HK-2 (cell line): ENCODE data around the gene HES4.

Experiments
- DNase-seq: peaks from one replicate; pipeline ENCODE4 v3.0.0-alpha.2; 2018; ENCODE audit not compliant: unreplicated experiment

The HES4 gene

GRCh38 chr1:999725-1000356 lies at the start of gene HES4:
HES4 (minus strand) TSS chr1:1000097; CDS start chr1:999973, 124 bp downstream.
- peak; percentile 95 for DNase-seq

GRCh38 chr1:1048765-1049164 lies 48.9 kb upstream of the HES4 start:
- no peak for DNase-seq

- DNase-seq, result no peak
These were observed 48.1 kb upstream of the HES4 start for GRCh38 chr1:1047963-1048362.

GRCh38 chr1:1047407-1047806 lies 47.5 kb upstream of the HES4 start:
- DNase-seq, result no peak

- no peak for DNase-seq
These were observed 46.9 kb upstream of the HES4 start for GRCh38 chr1:1046767-1047166.

GRCh38 chr1:1046243-1046642 lies 46.3 kb upstream of the HES4 start:
- no peak for DNase-seq

- no peak for DNase-seq
These were observed 45.2 kb upstream of the HES4 start for GRCh38 chr1:1045129-1045528.

GRCh38 chr1:1044455-1045078 lies 44.7 kb upstream of the HES4 start:
- no peak for DNase-seq

- DNase-seq, result no peak
These were observed 44.0 kb upstream of the HES4 start for GRCh38 chr1:1043921-1044320.

GRCh38 chr1:1043411-1043810 lies 43.5 kb upstream of the HES4 start:
- DNase-seq, result no peak

- no peak for DNase-seq
These were observed 42.9 kb upstream of the HES4 start for GRCh38 chr1:1042835-1043234.

GRCh38 chr1:1041873-1042272 lies 42.0 kb upstream of the HES4 start:
- DNase-seq, result no peak

GRCh38 chr1:1041092-1041523 lies 41.2 kb upstream of the HES4 start:
- no peak for DNase-seq

- no peak for DNase-seq
These were observed 40.4 kb upstream of the HES4 start for GRCh38 chr1:1040004-1040991.

- no peak for DNase-seq
These were observed 39.4 kb upstream of the HES4 start for GRCh38 chr1:1039145-1039910.

GRCh38 chr1:1038694-1039093 lies 38.8 kb upstream of the HES4 start:
- no peak for DNase-seq

- DNase-seq, result no peak
These were observed 37.8 kb upstream of the HES4 start for GRCh38 chr1:1037366-1038327.

GRCh38 chr1:1035291-1035943 lies 35.5 kb upstream of the HES4 start:
- no peak for DNase-seq

- no peak for DNase-seq
These were observed 34.5 kb upstream of the HES4 start for GRCh38 chr1:1034439-1034781.

- no peak for DNase-seq
These were observed 34.0 kb upstream of the HES4 start for GRCh38 chr1:1033731-1034438.
